GM19452 (cell line): ENCODE measurements around the gene IL20RB.
"Not testable (repeated sequence)": the region's sequence is repeated elsewhere in the genome, so short reads cannot be mapped to it uniquely, and the experiment has no call there.

ENCODE experiments used
- ATAC-seq: cut with Tn5 transposase; IDR thresholded peaks from one replicate; pipeline ENCODE4 v1.9.1; 2021; ENCODE audit not compliant: unreplicated experiment

IL20RB gene

GRCh38 chr3:136984837-136985236 is 27.1 kb downstream of the IL20RB start:
- ATAC-seq: no peak

GRCh38 chr3:136987398-136987980 is 29.7 kb downstream of the IL20RB start:
- ATAC-seq: not testable (repeated sequence)

- no peak for ATAC-seq
Observed at GRCh38 chr3:136988651-136989050, 30.9 kb downstream of the IL20RB start.

- no peak for ATAC-seq
Observed at GRCh38 chr3:136989781-136990524, 32.2 kb downstream of the IL20RB start.

GRCh38 chr3:136990826-136991225 is 33.0 kb downstream of the IL20RB start:
- no peak for ATAC-seq

- no peak for ATAC-seq
Observed at GRCh38 chr3:136992115-136992514, 34.3 kb downstream of the IL20RB start.

- no peak for ATAC-seq
Observed at GRCh38 chr3:136994772-136995516, 37.2 kb downstream of the IL20RB start.

- no peak for ATAC-seq
Observed at GRCh38 chr3:136995652-136996051, 37.9 kb downstream of the IL20RB start.

- no peak for ATAC-seq
Observed at GRCh38 chr3:137000039-137000438, 42.3 kb downstream of the IL20RB start.

GRCh38 chr3:137007376-137007775 is 49.6 kb downstream of the IL20RB start:
- not testable (repeated sequence) for ATAC-seq

- ATAC-seq: no peak
Observed at GRCh38 chr3:137008131-137008530, 50.3 kb downstream of the IL20RB start.

GRCh38 chr3:137008976-137009375 is 51.2 kb downstream of the IL20RB start:
- no peak for ATAC-seq

- no peak for ATAC-seq
Observed at GRCh38 chr3:137010137-137010536, 52.4 kb downstream of the IL20RB start.

GRCh38 chr3:137011153-137011552 is 53.4 kb downstream of the IL20RB start:
- no peak for ATAC-seq

- ATAC-seq: no peak
Observed at GRCh38 chr3:137012097-137012501, 54.3 kb downstream of the IL20RB start.

- ATAC-seq: peak; percentile 81
Observed at GRCh38 chr3:137013951-137014688, 56.3 kb downstream of the IL20RB start.

GRCh38 chr3:137017316-137017715 is 59.5 kb downstream of the IL20RB start:
- not testable (repeated sequence) for ATAC-seq

GRCh38 chr3:137020315-137020714 is 62.5 kb downstream of the IL20RB start:
- ATAC-seq: no peak

- no peak for ATAC-seq
Observed at GRCh38 chr3:137020888-137021287, 63.1 kb downstream of the IL20RB start.

GRCh38 chr3:137024348-137024747 is 66.6 kb downstream of the IL20RB start:
- no peak for ATAC-seq

- ATAC-seq: no peak
Observed at GRCh38 chr3:137026701-137027100, 68.9 kb downstream of the IL20RB start.
